Activated naive CD4-positive, alpha-beta T cell treated with anti-CD3 and anti-CD28 coated beads, Interleukin-2, amount 10 ng/mL, durations not matched to agents 7 days and 5 days (primary cell): Measurements from ENCODE around the gene SERINC5.

Source experiments
- CTCF ChIA-PET: fragments of 350-600 bp; sonication (Branson Sonifier 250); formaldehyde crosslinking; loops from one replicate; lab custom pipeline; 2021; ENCODE audit warnings: antibody characterized with exemption; lab: Charles Lee
- DNase-seq: peaks from one replicate; pipeline ENCODE4 v3.0.0-alpha.2; 2020
- H3K27ac Mint-ChIP-seq: one replicate; pipeline ENCODE4 v1.8.0; 2021; ENCODE audit warnings: mild to moderate bottlenecking, moderate library complexity, mixed read lengths
- H3K27me3 Mint-ChIP-seq: one replicate; pipeline ENCODE4 v1.8.0; 2021; ENCODE audit warnings: mild to moderate bottlenecking, mixed read lengths
- H3K36me3 Mint-ChIP-seq: one replicate; pipeline ENCODE4 v1.8.0; 2021; ENCODE audit warnings: mixed read lengths
- H3K4me1 Mint-ChIP-seq: one replicate; pipeline ENCODE4 v1.8.0; 2021; ENCODE audit warnings: mixed read lengths
- H3K4me3 Mint-ChIP-seq: one replicate; pipeline ENCODE4 v1.8.0; 2021; ENCODE audit warnings: mild to moderate bottlenecking, moderate library complexity, mixed read lengths
- H3K9me3 Mint-ChIP-seq: one replicate; pipeline ENCODE4 v1.8.0; 2021; ENCODE audit warnings: mixed read lengths

SERINC5 gene

GRCh38 chr5:80083101-80083890 lies 172.6 kb downstream of the SERINC5 start:
- peak overlapping the region; percentile 61 for H3K4me3 Mint-ChIP-seq
- CTCF ChIA-PET, result interaction anchor here (0.6 to 3.7 kb wide), 54 partner anchors 9 to 1062 kb away, joined by 3 to 60 read pairs (median 4); partner anchors contain the start of gene CMYA5
- H3K36me3 Mint-ChIP-seq, result peaks cover 5% of the 10 kb centered on the region
- no peaks in the 10 kb centered on the region for H3K9me3 Mint-ChIP-seq
- peak; percentile 29 for DNase-seq
- peak overlapping the region; percentile 76 for H3K27ac Mint-ChIP-seq
- H3K27me3 Mint-ChIP-seq, result peaks cover 3% of the 10 kb centered on the region
- H3K4me1 Mint-ChIP-seq, result peaks cover 13% of the 10 kb centered on the region

- Mint-ChIP-seq H3K9me3 (no peaks in the 10 kb centered on the region), H3K4me1 (peaks cover 13% of the 10 kb centered on the region), H3K27me3 (peaks cover 3% of the 10 kb centered on the region), H3K36me3 (peaks cover 5% of the 10 kb centered on the region), H3K4me3 (peak overlapping the region; percentile 61), H3K27ac (no peak overlapping the region)
- DNase-seq, result peak; percentile 63
- CTCF ChIA-PET, result interaction anchor here (0.6 to 3.7 kb wide), 39 partner anchors 9 to 1061 kb away, joined by 3 to 60 read pairs (median 4); no protein-coding TSS in a partner anchor
Observed at GRCh38 chr5:80082731-80083100, 173.1 kb downstream of the SERINC5 start.

DNA sequence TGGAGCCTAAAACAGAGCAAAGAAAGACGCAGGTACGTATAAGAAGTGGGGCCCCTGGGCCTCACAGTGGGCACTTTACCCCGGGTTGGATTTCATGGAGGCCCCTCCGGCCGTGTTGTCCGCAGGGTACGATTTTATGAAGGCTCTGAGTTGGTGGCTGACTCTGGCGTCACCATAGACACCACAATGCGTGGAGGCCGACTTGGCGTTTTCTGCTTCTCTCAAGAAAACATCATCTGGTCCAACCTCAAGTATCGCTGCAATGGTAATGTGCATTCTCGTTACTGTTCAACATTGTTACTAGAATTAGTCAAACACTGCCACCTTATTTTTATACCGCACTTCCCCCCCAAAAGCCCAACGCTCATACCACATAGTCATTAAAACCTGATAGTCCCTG lies 173.6 kb downstream of the SERINC5 start:
- H3K27ac Mint-ChIP-seq, result no peak overlapping the region
- CTCF ChIA-PET, result interaction anchor here (3.7 kb wide), 1 partner anchor 157 kb away, joined by 23 read pairs; no protein-coding TSS in a partner anchor
- peaks cover 5% of the 10 kb centered on the region for H3K36me3 Mint-ChIP-seq

GRCh38 chr5:80078921-80079320 lies 176.9 kb downstream of the SERINC5 start:
- DNase-seq, result no peak
- peaks cover 5% of the 10 kb centered on the region for H3K36me3 Mint-ChIP-seq
- H3K4me1 Mint-ChIP-seq, result peaks cover 13% of the 10 kb centered on the region
- CTCF ChIA-PET, result interaction anchor here (0.6 to 1.7 kb wide), 4 partner anchors 13 to 375 kb away, joined by 3 to 6 read pairs (median 4); no protein-coding TSS in a partner anchor
- H3K27me3 Mint-ChIP-seq, result no peaks in the 10 kb centered on the region
- no peak overlapping the region for H3K4me3 Mint-ChIP-seq
- no peaks in the 10 kb centered on the region for H3K9me3 Mint-ChIP-seq
- no peak overlapping the region for H3K27ac Mint-ChIP-seq

More for the DNA sequence above, 173.6 kb downstream of the SERINC5 start:
- H3K4me1 Mint-ChIP-seq, result peaks cover 13% of the 10 kb centered on the region
- H3K4me3 Mint-ChIP-seq, result no peak overlapping the region
- peaks cover 3% of the 10 kb centered on the region for H3K27me3 Mint-ChIP-seq
- no peaks in the 10 kb centered on the region for H3K9me3 Mint-ChIP-seq
- DNase-seq, result no peak

GRCh38 chr5:80077051-80077714 lies 178.7 kb downstream of the SERINC5 start:
- no peaks in the 10 kb centered on the region for H3K9me3 Mint-ChIP-seq
- no peak for DNase-seq
- CTCF ChIA-PET, result interaction anchor here (1.2 kb wide), 1 partner anchor 15 kb away, joined by 4 read pairs; no protein-coding TSS in a partner anchor
- H3K4me1 Mint-ChIP-seq, result no peaks in the 10 kb centered on the region
- H3K27ac Mint-ChIP-seq, result no peak overlapping the region
- no peak overlapping the region for H3K4me3 Mint-ChIP-seq
- no peaks in the 10 kb centered on the region for H3K27me3 Mint-ChIP-seq
- H3K36me3 Mint-ChIP-seq, result peaks cover 5% of the 10 kb centered on the region

- no peaks in the 10 kb centered on the region for H3K27me3 Mint-ChIP-seq
- no peak overlapping the region for H3K4me3 Mint-ChIP-seq
Observed at GRCh38 chr5:80076131-80077050, 179.5 kb downstream of the SERINC5 start.

GRCh38 chr5:80072103-80073073 lies 183.5 kb downstream of the SERINC5 start:
- H3K9me3 Mint-ChIP-seq, result no peaks in the 10 kb centered on the region
- DNase-seq, result no peak
- CTCF ChIA-PET, result interaction anchor here (0.8 kb wide), 1 partner anchor 11 kb away, joined by 4 read pairs; no protein-coding TSS in a partner anchor
- H3K27me3 Mint-ChIP-seq, result no peaks in the 10 kb centered on the region
- H3K4me1 Mint-ChIP-seq, result peaks cover 5% of the 10 kb centered on the region
- no peaks in the 10 kb centered on the region for H3K36me3 Mint-ChIP-seq
- no peak overlapping the region for H3K27ac Mint-ChIP-seq
- H3K4me3 Mint-ChIP-seq, result no peak overlapping the region

More at GRCh38 chr5:80076131-80077050, 179.5 kb downstream of the SERINC5 start:
- no peak for DNase-seq
- H3K27ac Mint-ChIP-seq, result no peak overlapping the region
- CTCF ChIA-PET, result no interaction called here
- H3K36me3 Mint-ChIP-seq, result peaks cover 5% of the 10 kb centered on the region
- H3K9me3 Mint-ChIP-seq, result no peaks in the 10 kb centered on the region
- no peaks in the 10 kb centered on the region for H3K4me1 Mint-ChIP-seq

DNA sequence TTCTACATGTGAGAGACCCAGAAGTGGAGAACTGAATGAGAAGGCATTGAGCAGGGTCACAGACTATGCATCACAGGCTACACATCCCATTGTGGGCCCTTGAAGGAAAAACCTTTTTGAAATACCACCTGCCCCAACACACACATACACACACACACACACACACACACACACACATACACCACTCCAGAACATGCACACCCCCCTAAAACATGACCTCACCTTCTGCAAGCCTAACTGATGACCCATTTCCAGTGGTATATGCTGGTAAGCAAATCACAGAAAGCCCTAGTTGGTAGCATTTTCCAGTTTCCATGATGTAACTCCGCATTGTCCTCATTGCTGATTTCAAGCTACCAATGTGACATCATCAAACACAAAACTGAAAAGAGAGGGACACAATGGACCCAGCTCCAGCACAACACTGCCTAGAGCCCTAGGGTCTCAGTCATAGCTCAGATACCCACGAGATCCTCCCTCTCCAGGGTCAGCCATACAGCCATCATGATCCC lies 184.3 kb downstream of the SERINC5 start:
- H3K36me3 Mint-ChIP-seq, result no peaks in the 10 kb centered on the region
- no peaks in the 10 kb centered on the region for H3K27me3 Mint-ChIP-seq
- DNase-seq, result no peak
- CTCF ChIA-PET, result interaction anchor here (0.8 kb wide), 1 partner anchor 12 kb away, joined by 4 read pairs; no protein-coding TSS in a partner anchor
- H3K9me3 Mint-ChIP-seq, result no peaks in the 10 kb centered on the region
- H3K4me1 Mint-ChIP-seq, result peaks cover 5% of the 10 kb centered on the region
- no peak overlapping the region for H3K4me3 Mint-ChIP-seq
- H3K27ac Mint-ChIP-seq, result no peak overlapping the region

GRCh38 chr5:80070338-80071056 lies 185.4 kb downstream of the SERINC5 start:
- no peak for DNase-seq
- H3K27me3 Mint-ChIP-seq, result no peaks in the 10 kb centered on the region
- CTCF ChIA-PET, result interaction anchor here (1.9 kb wide), 1 partner anchor 13 kb away, joined by 6 read pairs; no protein-coding TSS in a partner anchor
- H3K4me3 Mint-ChIP-seq, result no peak overlapping the region
- peaks cover 5% of the 10 kb centered on the region for H3K4me1 Mint-ChIP-seq
- no peaks in the 10 kb centered on the region for H3K9me3 Mint-ChIP-seq
- H3K27ac Mint-ChIP-seq, result no peak overlapping the region
- H3K36me3 Mint-ChIP-seq, result no peaks in the 10 kb centered on the region

- CTCF ChIA-PET, result interaction anchor here (1.9 kb wide), 1 partner anchor 14 kb away, joined by 6 read pairs; no protein-coding TSS in a partner anchor
- Mint-ChIP-seq H3K4me3 (no peak overlapping the region), H3K27me3 (no peaks in the 10 kb centered on the region), H3K9me3 (no peaks in the 10 kb centered on the region), H3K4me1 (peaks cover 5% of the 10 kb centered on the region), H3K27ac (no peak overlapping the region), H3K36me3 (no peaks in the 10 kb centered on the region)
- no peak for DNase-seq
Observed at GRCh38 chr5:80069918-80070318, 185.9 kb downstream of the SERINC5 start.

GRCh38 chr5:80069251-80069800 lies 186.5 kb downstream of the SERINC5 start:
- no peaks in the 10 kb centered on the region for H3K27me3 Mint-ChIP-seq
- H3K4me3 Mint-ChIP-seq, result no peak overlapping the region
- no peaks in the 10 kb centered on the region for H3K9me3 Mint-ChIP-seq
- CTCF ChIA-PET, result interaction anchor here (1.9 kb wide), 1 partner anchor 14 kb away, joined by 6 read pairs; no protein-coding TSS in a partner anchor
- peaks cover 5% of the 10 kb centered on the region for H3K4me1 Mint-ChIP-seq
- no peaks in the 10 kb centered on the region for H3K36me3 Mint-ChIP-seq
- no peak for DNase-seq
- no peak overlapping the region for H3K27ac Mint-ChIP-seq

DNA sequence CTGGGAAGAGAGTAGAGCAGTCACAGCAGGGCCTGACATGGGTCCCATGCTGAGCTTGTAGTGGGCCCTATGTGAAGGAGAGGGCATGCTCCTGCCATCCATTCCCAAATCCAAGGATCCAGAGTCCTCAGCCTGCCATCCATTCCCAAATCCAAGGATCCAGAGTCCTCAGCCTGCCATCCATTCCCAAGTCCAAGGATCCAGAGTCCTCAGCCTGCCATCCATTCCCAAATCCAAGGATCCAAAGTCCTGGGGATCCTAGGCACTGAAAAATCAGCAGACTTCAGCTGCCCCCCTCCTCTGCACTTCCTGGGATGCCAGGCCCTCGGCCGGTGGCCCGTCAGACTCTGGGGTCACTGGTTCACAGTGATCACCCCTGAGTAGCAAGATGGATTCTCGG lies 187.1 kb downstream of the SERINC5 start:
- CTCF ChIA-PET, result interaction anchor here (1.9 kb wide), 1 partner anchor 15 kb away, joined by 6 read pairs; no protein-coding TSS in a partner anchor
- Mint-ChIP-seq H3K27me3 (no peaks in the 10 kb centered on the region), H3K27ac (no peak overlapping the region), H3K4me3 (no peak overlapping the region), H3K36me3 (peaks cover 1% of the 10 kb centered on the region), H3K4me1 (peaks cover 5% of the 10 kb centered on the region), H3K9me3 (no peaks in the 10 kb centered on the region)
- no peak for DNase-seq
